Measurements from ENCODE around the gene ARMC5.

- TF ChIP-seq, protein P1, sequence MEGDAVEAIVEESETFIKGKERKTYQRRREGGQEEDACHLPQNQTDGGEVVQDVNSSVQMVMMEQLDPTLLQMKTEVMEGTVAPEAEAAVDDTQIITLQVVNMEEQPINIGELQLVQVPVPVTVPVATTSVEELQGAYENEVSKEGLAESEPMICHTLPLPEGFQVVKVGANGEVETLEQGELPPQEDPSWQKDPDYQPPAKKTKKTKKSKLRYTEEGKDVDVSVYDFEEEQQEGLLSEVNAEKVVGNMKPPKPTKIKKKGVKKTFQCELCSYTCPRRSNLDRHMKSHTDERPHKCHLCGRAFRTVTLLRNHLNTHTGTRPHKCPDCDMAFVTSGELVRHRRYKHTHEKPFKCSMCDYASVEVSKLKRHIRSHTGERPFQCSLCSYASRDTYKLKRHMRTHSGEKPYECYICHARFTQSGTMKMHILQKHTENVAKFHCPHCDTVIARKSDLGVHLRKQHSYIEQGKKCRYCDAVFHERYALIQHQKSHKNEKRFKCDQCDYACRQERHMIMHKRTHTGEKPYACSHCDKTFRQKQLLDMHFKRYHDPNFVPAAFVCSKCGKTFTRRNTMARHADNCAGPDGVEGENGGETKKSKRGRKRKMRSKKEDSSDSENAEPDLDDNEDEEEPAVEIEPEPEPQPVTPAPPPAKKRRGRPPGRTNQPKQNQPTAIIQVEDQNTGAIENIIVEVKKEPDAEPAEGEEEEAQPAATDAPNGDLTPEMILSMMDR (IDR thresholded peaks at IDR 0.05) = no peak
- no peak for TF ChIP-seq ZNF232 (CRISPR knock-in tag; IDR thresholded peaks at IDR 0.05)
- TF ChIP-seq, protein P2, sequence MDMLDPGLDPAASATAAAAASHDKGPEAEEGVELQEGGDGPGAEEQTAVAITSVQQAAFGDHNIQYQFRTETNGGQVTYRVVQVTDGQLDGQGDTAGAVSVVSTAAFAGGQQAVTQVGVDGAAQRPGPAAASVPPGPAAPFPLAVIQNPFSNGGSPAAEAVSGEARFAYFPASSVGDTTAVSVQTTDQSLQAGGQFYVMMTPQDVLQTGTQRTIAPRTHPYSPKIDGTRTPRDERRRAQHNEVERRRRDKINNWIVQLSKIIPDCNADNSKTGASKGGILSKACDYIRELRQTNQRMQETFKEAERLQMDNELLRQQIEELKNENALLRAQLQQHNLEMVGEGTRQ (CRISPR knock-in tag; IDR thresholded peaks at IDR 0.05) = no peak
- no peak for TF ChIP-seq ELF4 (CRISPR knock-in tag; IDR thresholded peaks at IDR 0.05; ENCODE audit: low read depth)
- no peak for TF ChIP-seq ZNF121 (CRISPR knock-in tag; IDR thresholded peaks at IDR 0.05)
- TF ChIP-seq CBFB (CRISPR knock-in tag; IDR thresholded peaks at IDR 0.05; ENCODE audit: low read depth) = no peak
- TF ChIP-seq TEAD4 (CRISPR knock-in tag; IDR thresholded peaks at IDR 0.05) = no peak
These were observed 29.5 kb upstream of the ARMC5 start for GRCh38 chr16:31429796-31430195.
